AG04450 (cell line): Measurements from ENCODE around the gene ZC2HC1C. TPM values are rescaled to one million over a fixed set of nuclear protein-coding genes. Genes with fewer than 3 reads are reported as not detected.

Source experiments
- CTCF ChIA-PET: fragments of 300-600, 350-600 bp; formaldehyde crosslinking; extraction: SDS; loops from one replicate; lab custom pipeline; 2022; ENCODE audit warnings: antibody characterized with exemption, inconsistent platforms; lab: Charles Lee
- POLR2A ChIA-PET: fragments of 350-600 bp; formaldehyde crosslinking; extraction: SDS; loops from one replicate; lab custom pipeline; 2021; ENCODE audit warnings: antibody characterized with exemption, inconsistent platforms; lab: Yijun Ruan, JAX
- DNase-seq: peaks from one replicate; pipeline ENCODE4 v3.0.0-alpha.2; 2011; ENCODE audit warnings: low read depth, low spot score
- H3K27ac ChIP-seq: one replicate; pipeline ENCODE4 v1.5.1; 2012; ENCODE audit warnings: low read depth, low read length, control low read depth
- H3K27me3 ChIP-seq: one replicate; pipeline ENCODE4 v1.6.0; 2012; ENCODE audit warnings: low read length; ENCODE audit not compliant: control insufficient read depth, insufficient read depth
- H3K4me3 ChIP-seq: 2 replicates; pipeline ENCODE4 v1.5.1; 2011; ENCODE audit warnings: mild to moderate bottlenecking, low read depth, low read length, control low read depth
- H3K9me3 ChIP-seq: 2 replicates; pipeline ENCODE4 v1.5.1; 2012; ENCODE audit warnings: low read length; ENCODE audit not compliant: control insufficient read depth, insufficient read depth
- CTCF ChIP-seq: IDR thresholded peaks from 2 replicates; pipeline ENCODE4 v1.5.1; 2011; ENCODE audit warnings: low read depth, low read length, control low read depth, inconsistent platforms
- polyA minus RNA-seq: library from RNA; depleted of rRNA, polyadenylated mRNA; stranded (reverse); fragments of >200 nt; gene quantifications from 2 replicates; pipeline ENCODE4 v1.2.3, GENCODE V29; 2011; rRNA and poly(A)+ RNA removed
- polyA plus RNA-seq: library from polyadenylated mRNA; depleted of rRNA; stranded (reverse); fragments of >200 nt; gene quantifications from 2 replicates; pipeline ENCODE4 v1.2.3, GENCODE V29; 2011; rRNA removed

The ZC2HC1C gene
- polyA plus RNA-seq, result 0.45 and 0.73 TPM in 2 replicates
- 0.92 and 1.00 TPM in 2 replicates for polyA minus RNA-seq

- TF ChIP-seq CTCF, result no peak
- ChIA-PET POLR2A (interaction anchor here (0.5 to 0.8 kb wide), 4 partner anchors 20 to 180 kb away, joined by 3 to 4 read pairs (median 3); no protein-coding TSS in a partner anchor), CTCF (interaction anchor here (0.6 to 0.8 kb wide), 3 partner anchors 19 to 208 kb away, joined by 3 read pairs; no protein-coding TSS in a partner anchor)
- no peak for DNase-seq
- H3K27me3 ChIP-seq, result no peaks in the 10 kb centered on the region
- H3K4me3 ChIP-seq, result peak within 1 kb of the TSS; percentile 63
- no peaks in the 10 kb centered on the region for H3K9me3 ChIP-seq
- H3K27ac ChIP-seq, result peak within 1 kb of the TSS; percentile 80
Observed at GRCh38 chr14:75069121-75069810, at the start of gene ZC2HC1C. Gene ZC2HC1C, plus strand, starts transcription at chr14:75069641. Its CDS starts 933 bp downstream, at chr14:75070574.

- Histone ChIP-seq H3K9me3 (no peaks in the 10 kb centered on the region), H3K27me3 (no peaks in the 10 kb centered on the region), H3K27ac (no peak overlapping the region), H3K4me3 (no peak overlapping the region)
- ChIA-PET POLR2A (interaction anchor here (0.5 kb wide), 1 partner anchor 160 kb away, joined by 3 read pairs; no protein-coding TSS in a partner anchor), CTCF (interaction anchor here (0.7 to 3.1 kb wide), 9 partner anchors 9 to 77 kb away, joined by 3 to 14 read pairs (median 3); partner anchors contain the start of gene ACYP1)
- TF ChIP-seq CTCF, result peak; percentile 52
- DNase-seq, result no peak
Observed at GRCh38 chr14:75022655-75023054, 46.8 kb upstream of the ZC2HC1C start.

GRCh38 chr14:75023108-75023507 is 46.3 kb upstream of the ZC2HC1C start:
- no peak for TF ChIP-seq CTCF
- H3K4me3 ChIP-seq, result no peak overlapping the region
- ChIA-PET CTCF (interaction anchor here (0.6 to 3.1 kb wide), 10 partner anchors 10 to 77 kb away, joined by 3 to 14 read pairs (median 3); partner anchors contain the start of gene ACYP1), POLR2A (interaction anchor here (0.5 to 0.6 kb wide), 2 partner anchors 21 to 160 kb away, joined by 3 read pairs; no protein-coding TSS in a partner anchor)
- no peak for DNase-seq
- H3K27ac ChIP-seq, result no peak overlapping the region
- H3K27me3 ChIP-seq, result no peaks in the 10 kb centered on the region
- H3K9me3 ChIP-seq, result no peaks in the 10 kb centered on the region

- Histone ChIP-seq H3K9me3 (no peaks in the 10 kb centered on the region), H3K4me3 (no peak overlapping the region), H3K27me3 (no peaks in the 10 kb centered on the region), H3K27ac (no peak overlapping the region)
- DNase-seq, result no peak
- CTCF ChIA-PET, result interaction anchor here (3.1 kb wide), 1 partner anchor 64 kb away, joined by 14 read pairs; no protein-coding TSS in a partner anchor
- POLR2A ChIA-PET, result no interaction called here
- TF ChIP-seq CTCF, result no peak
Observed at GRCh38 chr14:75025082-75025481, 44.4 kb upstream of the ZC2HC1C start.

- Histone ChIP-seq H3K4me3 (no peak overlapping the region), H3K27ac (no peak overlapping the region), H3K27me3 (no peaks in the 10 kb centered on the region), H3K9me3 (no peaks in the 10 kb centered on the region)
- ChIA-PET POLR2A (no interaction called here), CTCF (no interaction called here)
- DNase-seq, result no peak
- no peak for TF ChIP-seq CTCF
Observed at GRCh38 chr14:75025876-75026275, 43.6 kb upstream of the ZC2HC1C start.
